CD1c-positive myeloid dendritic cell (primary cell): ENCODE data around the gene OBSCN.

Source experiments
- DNase-seq: peaks from one replicate; pipeline ENCODE4 v3.0.0-alpha.2; 2016; ENCODE audit errors: extremely low spot score

The OBSCN gene

DNA sequence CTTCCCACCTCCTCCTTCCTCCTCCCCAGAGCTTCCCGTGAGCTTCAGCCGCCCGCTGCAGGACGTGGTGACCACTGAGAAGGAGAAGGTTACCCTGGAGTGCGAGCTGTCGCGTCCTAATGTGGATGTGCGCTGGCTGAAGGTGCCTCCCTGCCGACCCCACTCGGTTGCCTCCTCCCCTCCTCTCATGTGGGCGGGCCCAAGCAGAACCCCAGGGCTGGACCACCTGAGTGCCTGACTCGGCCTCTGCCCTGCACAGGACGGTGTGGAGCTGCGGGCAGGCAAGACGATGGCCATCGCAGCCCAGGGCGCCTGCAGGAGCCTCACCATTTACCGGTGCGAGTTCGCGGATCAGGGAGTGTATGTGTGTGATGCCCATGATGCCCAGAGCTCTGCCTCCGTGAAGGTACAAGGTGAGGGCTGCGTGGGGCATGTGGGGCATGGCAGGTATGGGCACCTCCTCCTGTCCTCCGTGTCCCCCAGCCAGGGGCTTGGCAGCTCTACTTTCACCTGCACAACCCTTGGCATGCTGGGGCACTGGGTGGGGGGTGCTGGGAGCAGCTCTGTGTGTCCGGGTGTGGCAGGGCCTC is 69.2 kb downstream of the OBSCN start:
- DNase-seq = no peak

GRCh38 chr1:228277491-228278431 is 69.9 kb downstream of the OBSCN start:
- no peak for DNase-seq

GRCh38 chr1:228278432-228278941 is 70.6 kb downstream of the OBSCN start:
- no peak for DNase-seq

DNA sequence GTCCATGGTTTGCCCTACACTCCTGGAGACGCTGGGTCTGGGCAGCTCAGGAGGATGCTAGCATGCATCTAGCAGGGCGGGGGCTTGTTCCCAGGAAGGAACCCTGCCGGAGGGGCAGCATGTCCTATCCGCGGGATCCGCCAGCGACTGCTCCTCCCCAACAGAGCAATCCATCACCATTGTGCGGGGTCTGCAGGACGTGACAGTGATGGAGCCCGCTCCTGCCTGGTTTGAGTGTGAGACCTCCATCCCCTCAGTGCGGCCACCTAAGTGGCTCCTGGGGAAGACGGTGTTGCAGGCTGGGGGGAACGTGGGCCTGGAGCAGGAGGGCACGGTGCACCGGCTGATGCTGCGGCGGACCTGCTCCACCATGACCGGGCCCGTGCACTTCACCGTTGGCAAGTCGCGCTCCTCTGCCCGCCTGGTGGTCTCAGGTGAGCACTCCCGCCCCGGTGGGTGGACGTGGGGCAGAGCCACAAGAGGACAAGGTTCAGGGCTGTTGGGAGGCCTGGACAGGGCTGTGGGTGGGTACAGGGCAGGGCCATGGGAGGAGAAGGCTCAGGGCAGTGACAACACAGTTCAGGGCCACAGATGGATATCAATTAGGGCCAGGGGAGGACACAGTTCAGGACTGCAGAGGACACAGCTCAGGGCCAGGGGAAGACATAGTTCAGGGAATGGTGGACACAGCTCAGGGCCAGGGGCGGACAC is 71.3 kb downstream of the OBSCN start:
- no peak for DNase-seq

- no peak for DNase-seq
Observed at GRCh38 chr1:228279722-228280105, 71.9 kb downstream of the OBSCN start.

- DNase-seq = no peak
Observed at GRCh38 chr1:228280106-228280901, 72.5 kb downstream of the OBSCN start.

DNA sequence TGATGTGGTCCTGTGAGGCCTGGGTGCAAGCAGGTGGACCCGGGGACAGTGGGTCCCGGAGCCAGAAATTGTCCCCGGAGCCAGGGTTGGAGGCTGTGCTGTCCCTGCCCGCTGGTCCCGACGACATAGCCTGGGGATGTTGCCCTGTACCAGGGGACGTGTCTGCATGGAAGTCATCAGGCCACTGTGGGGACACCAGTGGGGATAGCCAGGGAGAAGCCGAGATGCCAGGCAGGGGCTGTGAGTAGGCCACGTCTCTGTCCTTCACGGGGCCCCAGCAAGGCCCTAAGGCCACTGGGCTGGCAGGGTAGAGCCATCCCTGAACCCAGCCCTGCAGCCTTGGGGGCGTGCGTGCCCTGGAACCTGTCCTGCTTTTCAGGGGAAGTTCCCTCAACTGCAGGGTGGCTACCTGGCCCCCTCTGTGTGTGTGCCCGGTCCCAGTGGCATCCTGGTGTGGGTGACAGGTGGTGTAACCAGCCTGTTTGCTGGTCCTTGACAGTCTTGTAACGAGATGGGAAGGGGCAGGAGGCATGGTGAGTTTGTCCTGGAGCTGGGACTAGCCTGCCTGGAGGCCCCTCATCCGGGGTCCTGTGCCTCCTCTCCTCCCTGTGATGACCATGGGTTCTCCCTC is 73.2 kb downstream of the OBSCN start:
- no peak for DNase-seq

GRCh38 chr1:228281631-228282328 is 73.9 kb downstream of the OBSCN start:
- no peak for DNase-seq

DNA sequence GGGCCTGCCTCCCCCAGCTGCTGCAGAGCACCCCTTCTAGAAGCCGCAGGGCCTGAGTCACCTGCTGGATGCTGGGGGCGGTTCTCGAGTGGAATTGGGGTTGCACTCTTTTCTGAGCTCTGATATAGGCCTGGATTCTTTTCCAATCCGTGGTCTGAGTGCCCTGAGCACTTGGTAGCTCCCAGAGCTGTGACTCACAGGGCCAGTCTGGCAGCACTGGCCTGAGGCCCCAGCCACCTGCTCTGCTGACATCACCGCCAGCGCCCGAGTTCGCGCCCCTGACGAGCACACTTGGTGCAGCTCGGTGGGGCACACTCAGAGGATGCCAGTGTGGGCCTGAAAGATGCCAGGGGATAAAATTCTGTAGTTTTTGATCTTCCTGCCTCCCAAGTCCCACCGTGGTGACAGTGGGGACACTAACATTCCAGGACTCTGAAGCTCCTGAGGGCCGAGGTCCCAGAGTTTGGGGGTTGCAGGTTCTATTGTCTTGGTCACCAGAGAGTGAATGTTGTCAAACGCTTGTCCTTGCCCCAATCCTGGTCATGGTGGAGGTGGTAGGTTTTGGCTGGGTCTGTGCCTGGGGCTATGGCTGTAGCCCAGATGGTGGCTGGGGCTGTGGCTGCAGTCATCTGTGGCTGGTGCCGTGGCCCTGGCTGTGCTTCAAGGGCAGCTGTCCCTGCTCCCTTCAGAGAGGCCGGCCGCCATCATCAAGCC is 74.6 kb downstream of the OBSCN start:
- no peak for DNase-seq

- no peak for DNase-seq
Observed at GRCh38 chr1:228283043-228283371, 75.2 kb downstream of the OBSCN start.

GRCh38 chr1:228283476-228284147 is 75.8 kb downstream of the OBSCN start:
- DNase-seq = no peak

DNA sequence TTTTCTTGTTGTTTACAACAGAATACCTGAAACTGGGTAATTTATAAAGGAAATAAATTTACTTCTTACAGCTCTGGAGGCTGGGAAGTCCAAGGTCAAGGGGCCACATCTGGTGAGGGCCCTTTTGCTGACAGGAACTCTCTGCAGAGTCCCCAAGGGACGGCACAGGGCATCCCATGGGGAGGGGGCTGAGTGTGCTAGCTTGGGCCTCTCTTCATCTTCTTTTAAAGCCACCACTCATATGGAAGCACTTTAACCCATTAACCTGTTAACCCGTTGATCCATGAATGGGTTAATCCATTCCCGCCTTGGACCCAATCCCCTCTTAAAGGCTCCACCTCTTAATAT is 76.3 kb downstream of the OBSCN start:
- no peak for DNase-seq

GRCh38 chr1:228284521-228284920 is 76.7 kb downstream of the OBSCN start:
- DNase-seq = no peak

DNA sequence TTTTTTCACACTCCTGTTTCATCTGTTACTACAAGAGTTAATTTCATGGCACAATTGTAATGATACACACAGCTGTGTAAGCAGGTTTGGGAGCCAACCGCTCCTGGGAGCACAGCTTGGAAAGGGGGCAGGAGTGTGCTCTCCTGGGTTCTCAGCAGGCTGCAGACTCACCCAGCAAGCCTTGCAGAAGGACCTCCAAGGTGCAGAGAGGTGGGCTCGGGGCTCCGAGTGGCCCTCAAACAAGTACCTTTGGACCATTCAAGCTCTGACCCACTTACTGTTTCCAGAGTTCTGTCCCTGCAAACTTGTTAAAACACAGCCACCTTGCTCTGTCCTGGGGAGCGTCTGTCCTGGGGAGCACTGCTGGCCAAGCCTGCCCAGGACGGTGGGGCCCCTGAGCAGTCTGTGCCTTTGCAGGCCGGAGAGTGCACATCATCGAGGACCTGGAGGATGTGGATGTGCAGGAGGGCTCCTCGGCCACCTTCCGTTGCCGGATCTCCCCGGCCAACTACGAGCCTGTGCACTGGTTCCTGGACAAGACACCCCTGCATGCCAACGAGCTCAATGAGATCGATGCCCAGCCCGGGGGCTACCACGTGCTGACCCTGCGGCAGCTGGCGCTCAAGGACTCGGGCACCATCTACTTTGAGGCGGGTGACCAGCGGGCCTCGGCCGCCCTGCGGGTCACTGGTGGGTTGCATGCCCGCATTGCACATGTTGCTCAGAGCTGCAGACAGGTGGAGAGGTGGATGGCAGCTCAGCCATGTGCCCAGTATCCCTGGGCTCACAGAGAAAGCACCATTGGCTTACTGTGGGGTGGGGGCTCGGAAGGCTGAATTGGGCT is 78.0 kb downstream of the OBSCN start:
- no peak for DNase-seq

GRCh38 chr1:228286505-228287417 is 78.9 kb downstream of the OBSCN start:
- DNase-seq = no peak

- no peak for DNase-seq
Observed at GRCh38 chr1:228287541-228288425, 79.9 kb downstream of the OBSCN start.
